Progenitor cell of endocrine pancreas (in vitro differentiated cells): Measurements from ENCODE around the gene CCDC116. TPM values are rescaled to one million over a fixed set of nuclear protein-coding genes. Genes with fewer than 3 reads are reported as not detected.
"Not testable (repeated sequence)": the region's sequence is repeated elsewhere in the genome, so short reads cannot be mapped to it uniquely, and the experiment has no call there.

Experiments used
- DNase-seq: peaks from one replicate; pipeline ENCODE4 v3.0.0; 2021; ENCODE audit warnings: low spot score; ENCODE audit not compliant: unreplicated experiment
- H3K27ac Mint-ChIP-seq: 2 replicates; pipeline ENCODE4 v1.8.0; 2021; ENCODE audit warnings: mild to moderate bottlenecking, moderate library complexity, mixed read lengths
- H3K27me3 Mint-ChIP-seq: 2 replicates; pipeline ENCODE4 v1.8.0; 2021; ENCODE audit warnings: mixed read lengths
- H3K36me3 Mint-ChIP-seq: 2 replicates; pipeline ENCODE4 v1.8.0; 2022; ENCODE audit warnings: mixed read lengths; ENCODE audit not compliant: insufficient read depth
- H3K4me1 Mint-ChIP-seq: 2 replicates; pipeline ENCODE4 v1.8.0; 2021; ENCODE audit warnings: low read depth, mixed read lengths
- H3K4me3 Mint-ChIP-seq: 2 replicates; pipeline ENCODE4 v1.8.0; 2021; ENCODE audit warnings: low read depth, mild to moderate bottlenecking, moderate library complexity, mixed read lengths
- H3K9me3 Mint-ChIP-seq: 2 replicates; pipeline ENCODE4 v1.8.0; 2021; ENCODE audit warnings: low read depth, mixed read lengths
- total RNA-seq: library from RNA; stranded (reverse); gene quantifications from 2 replicates; pipeline ENCODE4 v1.2.1, GENCODE V29; 2021
- TF ChIP-seq, protein P1 (sequence below): fragments of 200-600 bp; sonication (generic); IDR thresholded peaks from one replicate; pipeline ENCODE4 v1.5.0; 2021; ENCODE audit warnings: antibody characterized with exemption, mild to moderate bottlenecking; ENCODE audit not compliant: unreplicated experiment

The CCDC116 gene
- total RNA-seq, 1 donor from 2014 or later = 1.3 TPM

DNA sequence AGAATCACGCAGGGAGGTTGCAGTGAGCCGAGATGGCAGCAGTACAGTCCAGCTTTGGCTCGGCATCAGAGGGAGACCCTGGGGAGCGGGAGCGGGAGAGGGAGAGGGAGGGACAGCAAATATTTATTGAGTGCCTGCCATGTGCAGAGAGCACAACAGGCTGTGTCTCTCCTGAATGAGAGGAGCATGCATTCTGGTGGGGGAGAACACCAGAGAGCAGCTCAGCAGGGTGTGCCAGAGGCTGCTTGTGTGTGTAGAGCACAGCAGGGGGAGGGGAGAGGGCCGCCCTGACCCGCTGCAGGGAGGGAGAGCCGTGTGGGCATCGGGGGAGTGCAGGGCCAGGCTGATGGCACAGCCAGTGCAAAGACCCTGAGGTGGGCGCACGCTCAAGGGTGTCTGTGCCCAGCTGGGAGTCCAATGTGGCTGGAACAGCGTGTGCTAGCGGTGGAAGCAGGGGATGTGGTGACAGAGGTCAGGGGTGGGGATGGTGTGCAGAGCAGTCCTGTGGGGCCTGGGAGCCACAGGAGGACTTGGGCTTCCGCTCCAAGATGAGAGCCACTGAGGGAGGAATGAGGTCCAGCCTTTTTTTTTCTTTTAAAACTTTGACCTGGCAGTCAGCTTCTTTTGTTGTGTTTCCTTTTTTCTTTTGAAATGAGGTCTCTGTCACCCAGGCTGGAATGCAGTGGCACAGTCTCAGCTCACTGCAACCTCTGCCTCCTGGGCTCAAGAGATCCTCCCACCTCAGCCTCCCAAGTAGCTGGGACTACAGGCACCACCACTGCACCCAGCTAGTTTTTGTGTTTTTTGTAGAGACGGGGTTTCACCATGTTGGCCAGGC, 45.3 kb downstream of the CCDC116 start:
- H3K4me1 Mint-ChIP-seq = no peaks in the 10 kb centered on the region
- no peaks in the 10 kb centered on the region for H3K27me3 Mint-ChIP-seq
- no peak overlapping the region for H3K4me3 Mint-ChIP-seq
- TF ChIP-seq, protein P1, sequence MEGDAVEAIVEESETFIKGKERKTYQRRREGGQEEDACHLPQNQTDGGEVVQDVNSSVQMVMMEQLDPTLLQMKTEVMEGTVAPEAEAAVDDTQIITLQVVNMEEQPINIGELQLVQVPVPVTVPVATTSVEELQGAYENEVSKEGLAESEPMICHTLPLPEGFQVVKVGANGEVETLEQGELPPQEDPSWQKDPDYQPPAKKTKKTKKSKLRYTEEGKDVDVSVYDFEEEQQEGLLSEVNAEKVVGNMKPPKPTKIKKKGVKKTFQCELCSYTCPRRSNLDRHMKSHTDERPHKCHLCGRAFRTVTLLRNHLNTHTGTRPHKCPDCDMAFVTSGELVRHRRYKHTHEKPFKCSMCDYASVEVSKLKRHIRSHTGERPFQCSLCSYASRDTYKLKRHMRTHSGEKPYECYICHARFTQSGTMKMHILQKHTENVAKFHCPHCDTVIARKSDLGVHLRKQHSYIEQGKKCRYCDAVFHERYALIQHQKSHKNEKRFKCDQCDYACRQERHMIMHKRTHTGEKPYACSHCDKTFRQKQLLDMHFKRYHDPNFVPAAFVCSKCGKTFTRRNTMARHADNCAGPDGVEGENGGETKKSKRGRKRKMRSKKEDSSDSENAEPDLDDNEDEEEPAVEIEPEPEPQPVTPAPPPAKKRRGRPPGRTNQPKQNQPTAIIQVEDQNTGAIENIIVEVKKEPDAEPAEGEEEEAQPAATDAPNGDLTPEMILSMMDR = no peak
- no peak for DNase-seq
- peaks cover 34% of the 10 kb centered on the region for H3K36me3 Mint-ChIP-seq
- no peaks in the 10 kb centered on the region for H3K9me3 Mint-ChIP-seq
- no peak overlapping the region for H3K27ac Mint-ChIP-seq

DNA sequence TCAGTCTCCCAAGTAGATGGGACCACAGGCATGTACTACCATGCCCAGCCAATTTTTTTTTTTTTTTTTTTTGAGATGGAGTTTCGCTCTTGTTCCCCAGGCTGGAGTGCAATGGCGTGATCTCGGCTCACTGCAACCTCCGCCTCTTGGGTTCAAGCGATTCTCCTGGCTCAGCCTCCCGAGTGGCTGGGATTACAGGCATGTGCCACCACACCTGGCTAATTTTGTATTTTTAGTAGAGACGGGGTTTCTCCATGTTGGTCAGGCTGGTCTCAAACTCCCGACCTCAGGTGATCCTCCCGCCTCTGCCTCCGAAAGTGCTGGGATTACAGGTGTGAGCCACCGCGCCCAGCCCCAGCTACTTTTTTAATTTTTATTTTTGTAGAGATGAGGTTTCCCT, 46.3 kb downstream of the CCDC116 start:
- peaks cover 35% of the 10 kb centered on the region for H3K36me3 Mint-ChIP-seq
- not testable (repeated sequence) for H3K4me1 Mint-ChIP-seq

DNA sequence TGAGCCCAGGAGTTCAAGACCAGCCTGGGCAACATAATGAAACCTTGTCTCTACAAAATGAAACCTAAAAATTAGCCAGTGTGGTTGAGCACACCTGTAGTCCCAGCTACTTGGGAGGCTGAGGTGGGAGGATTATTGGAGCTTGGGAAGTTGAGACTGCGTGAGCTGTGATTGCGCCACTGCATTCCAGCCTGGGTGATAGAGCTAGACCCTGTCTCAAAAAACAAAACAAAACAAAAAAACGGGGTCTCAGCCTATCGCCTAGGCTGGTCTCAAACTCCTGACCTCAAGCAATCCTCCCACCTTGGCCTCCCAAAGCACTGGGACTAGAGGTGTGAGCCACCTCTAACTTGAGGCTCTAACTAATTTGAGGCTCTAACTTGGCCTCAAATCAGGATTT, 46.8 kb downstream of the CCDC116 start:
- no peak overlapping the region for H3K4me3 Mint-ChIP-seq
- peaks cover 32% of the 10 kb centered on the region for H3K36me3 Mint-ChIP-seq
- H3K9me3 Mint-ChIP-seq = no peaks in the 10 kb centered on the region
- H3K27ac Mint-ChIP-seq = no peak overlapping the region
- H3K27me3 Mint-ChIP-seq = no peaks in the 10 kb centered on the region
- no peaks in the 10 kb centered on the region for H3K4me1 Mint-ChIP-seq
- TF ChIP-seq, protein P1 = no peak
- no peak for DNase-seq

More for the DNA sequence above, 46.3 kb downstream of the CCDC116 start:
- not testable (repeated sequence) for DNase-seq, H3K27me3 Mint-ChIP-seq, H3K27ac Mint-ChIP-seq, H3K4me3 Mint-ChIP-seq, H3K9me3 Mint-ChIP-seq

- peaks cover 19% of the 10 kb centered on the region for H3K36me3 Mint-ChIP-seq
- peak overlapping the region; percentile 62 for H3K27ac Mint-ChIP-seq
- no peaks in the 10 kb centered on the region for H3K27me3 Mint-ChIP-seq
- H3K9me3 Mint-ChIP-seq = no peaks in the 10 kb centered on the region
- DNase-seq = no peak
- no peak overlapping the region for H3K4me3 Mint-ChIP-seq
- H3K4me1 Mint-ChIP-seq = no peaks in the 10 kb centered on the region
- TF ChIP-seq, protein P1 = no peak
Observed at GRCh38 chr22:21680830-21681565, 48.4 kb downstream of the CCDC116 start.

DNA sequence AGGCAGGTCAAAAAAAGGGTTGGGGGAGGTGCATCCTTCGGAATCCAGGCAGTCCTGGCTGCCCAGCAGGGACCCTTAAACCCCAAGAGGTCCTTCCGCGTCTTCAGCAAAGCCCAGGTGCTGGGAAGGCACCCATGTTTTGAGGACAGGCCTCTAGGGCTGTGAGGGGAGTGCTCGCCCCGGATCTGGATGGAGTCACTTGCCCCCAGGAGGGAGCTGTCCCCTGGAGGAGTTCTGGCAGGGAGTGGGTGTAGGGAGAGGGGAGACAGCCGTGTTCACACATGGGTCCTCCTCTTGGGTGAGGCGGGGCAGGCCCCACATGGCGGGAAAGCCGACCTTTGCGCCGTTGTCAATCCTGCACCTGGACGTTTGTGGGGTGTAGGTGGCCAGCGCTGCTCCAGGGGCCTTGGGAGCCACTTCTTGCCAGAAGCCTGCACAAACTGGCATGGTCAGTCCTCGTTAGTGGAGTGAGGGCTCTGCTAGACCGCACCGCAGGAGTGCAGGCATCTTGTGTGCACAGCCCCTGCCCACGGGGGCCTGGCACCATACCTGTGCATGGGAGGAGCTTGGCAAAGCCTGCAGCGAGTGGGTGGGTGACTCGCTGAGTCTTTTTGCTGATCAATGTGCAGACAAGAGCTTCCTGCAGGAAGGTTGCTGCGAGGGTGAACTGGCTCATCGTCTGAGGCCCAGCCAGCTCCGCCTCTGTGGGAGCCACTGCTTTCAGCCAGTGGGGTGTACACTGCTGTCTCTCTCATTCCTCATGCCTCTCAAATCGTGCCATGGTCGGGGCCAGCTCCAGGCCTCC, 49.2 kb downstream of the CCDC116 start:
- Mint-ChIP-seq H3K9me3 (no peaks in the 10 kb centered on the region), H3K4me1 (no peaks in the 10 kb centered on the region), H3K27ac (no peak overlapping the region), H3K4me3 (no peak overlapping the region), H3K36me3 (peaks cover 13% of the 10 kb centered on the region), H3K27me3 (no peaks in the 10 kb centered on the region)
- TF ChIP-seq, protein P1 = no peak
- DNase-seq = no peak
